ENCODE results near the gene PERM1. TPM values are rescaled to one million over a fixed set of nuclear protein-coding genes. Genes with fewer than 3 reads are reported as not detected.

The PERM1 gene
- total RNA-seq, 1 experiment from 2014 or later: 1.5 TPM

DNA sequence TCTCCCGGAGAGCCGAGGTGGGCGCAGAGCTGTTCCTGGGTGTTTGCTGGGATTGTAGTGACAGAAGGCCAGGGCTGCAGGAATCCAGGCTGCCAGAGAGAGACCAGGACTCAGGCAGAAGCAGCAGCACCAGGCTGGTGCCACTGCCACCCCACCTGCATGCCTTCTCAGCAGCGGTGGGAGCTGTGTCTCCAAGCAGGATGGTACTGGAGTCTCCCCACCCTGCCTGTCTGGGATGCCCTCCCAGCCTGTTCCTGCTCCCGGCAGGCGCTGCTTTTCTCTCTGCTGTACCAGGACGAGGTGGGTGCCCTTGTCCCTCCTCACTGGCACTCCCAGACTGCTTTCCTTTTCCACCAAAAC lies 22.5 kb upstream of the PERM1 start:
- ChIA-PET POLR2A (no interaction called here), CTCF (no interaction called here)
- in situ Hi-C loops (cut with HindIII; ENCODE audit: low pct_unique_long_range_greater_than_20kb, low sequenced_read_pairs) (no loop called here), intact Hi-C loops (cut with micrococcal nuclease; ENCODE audit: unreplicated experiment) (no loop called here)
- TF ChIP-seq POLR2AphosphoS5 (IDR thresholded peaks at IDR 0.05; ENCODE audit: low read depth, low read length): no peak
- no peak for TF ChIP-seq SIN3A (IDR thresholded peaks at IDR 0.05; ENCODE audit: borderline replicate concordance, insufficient read depth, low read depth, low read length)
- TF ChIP-seq REST (IDR thresholded peaks at IDR 0.05; ENCODE audit: insufficient read depth in 1 of 2, low read depth in 2 of 2, low read length in 1 of 2): no peak
- TF ChIP-seq TCF7L2 (IDR thresholded peaks at IDR 0.05; ENCODE audit: low read depth, low read length): no peak
- TF ChIP-seq CTCF (IDR thresholded peaks at IDR 0.05): no peak
- no peak overlapping the region for H3K4me3 ChIP-seq (ENCODE audit: low read depth in 2 of 2, low read length in 2 of 2)
- no peak overlapping the region for H3K27ac ChIP-seq (ENCODE audit: low read length)
- H3K36me3 ChIP-seq (ENCODE audit: control insufficient read depth, insufficient read depth, low read length): no peaks in the 10 kb centered on the region; the same call in 1 of the 2 replicates
- H3K9me3 ChIP-seq (ENCODE audit: control insufficient read depth, insufficient read depth, low read depth, low read length): no peaks in the 10 kb centered on the region
- no peak for ATAC-seq
- no peak for DNase-seq (ENCODE audit: low read depth, low spot score)
- H3K27me3 ChIP-seq (ENCODE audit: control insufficient read depth, insufficient read depth, low read length): no peaks in the 10 kb centered on the region
- H3K4me1 ChIP-seq (ENCODE audit: control insufficient read depth, insufficient read depth, low read length): peaks cover 24% of the 10 kb centered on the region
- no TSS peak for BruUV-seq (replicated peaks)

GRCh38 chr1:1003618-1004419 lies 21.9 kb upstream of the PERM1 start:
- H3K27me3 ChIP-seq (ENCODE audit: control insufficient read depth, insufficient read depth, low read length): no peaks in the 10 kb centered on the region
- ATAC-seq (no peak), DNase-seq (ENCODE audit: low read depth, low spot score) (no peak)
- intact Hi-C loops (cut with micrococcal nuclease; ENCODE audit: unreplicated experiment) (no loop called here), in situ Hi-C loops (cut with HindIII; ENCODE audit: low pct_unique_long_range_greater_than_20kb, low sequenced_read_pairs) (no loop called here)
- peaks cover 24% of the 10 kb centered on the region for H3K4me1 ChIP-seq (ENCODE audit: control insufficient read depth, insufficient read depth, low read length)
- ChIA-PET CTCF (no interaction called here), POLR2A (no interaction called here)
- H3K9me3 ChIP-seq (ENCODE audit: control insufficient read depth, insufficient read depth, low read depth, low read length): no peaks in the 10 kb centered on the region
- H3K4me3 ChIP-seq (ENCODE audit: low read depth in 2 of 2, low read length in 2 of 2): no peak overlapping the region
- H3K27ac ChIP-seq (ENCODE audit: low read length): no peak overlapping the region
- BruUV-seq (replicated peaks): no TSS peak
- H3K36me3 ChIP-seq (ENCODE audit: control insufficient read depth, insufficient read depth, low read length): no peaks in the 10 kb centered on the region; the same call in 1 of the 2 replicates
- TF ChIP-seq TCF7L2 (IDR thresholded peaks at IDR 0.05; ENCODE audit: low read depth, low read length): no peak
- no peak for TF ChIP-seq CTCF (IDR thresholded peaks at IDR 0.05)
- TF ChIP-seq REST (IDR thresholded peaks at IDR 0.05; ENCODE audit: insufficient read depth in 1 of 2, low read depth in 2 of 2, low read length in 1 of 2): no peak

Measured in Panc1 (cell line).